ENCODE measurements around the gene XRN2. TPM values are rescaled to one million over a fixed set of nuclear protein-coding genes. Genes with fewer than 3 reads are reported as not detected.
"Not testable (repeated sequence)": the region's sequence is repeated elsewhere in the genome, so short reads cannot be mapped to it uniquely, and the experiment has no call there.

The XRN2 gene
- total RNA-seq, 4 donors from 2014 or later, result 25.2 to 61.2 (median 47.1) TPM

- intact Hi-C loops (cut with DNase I), result no loop called here
- no peaks in the 10 kb centered on the region for H3K27me3 ChIP-seq
- no peak overlapping the region for H3K4me3 ChIP-seq
- DNase-seq, result no peak
- H3K9me3 ChIP-seq, result no peaks in the 10 kb centered on the region
- H3K4me1 ChIP-seq, result no peaks in the 10 kb centered on the region
- peaks cover 0 to 93% (median 12%) of the 10 kb centered on the region in 3 donors for H3K36me3 ChIP-seq
- no peak for TF ChIP-seq POLR2A (IDR thresholded peaks at IDR 0.05)
- TF ChIP-seq CTCF (IDR thresholded peaks at IDR 0.05), result no peak
- H3K27ac ChIP-seq, result no peak overlapping the region
- WGBS, 2 donors, result 98 to 99% methylated on average over 3 of the region's 3 CpGs
Observed at GRCh38 chr20:21365771-21366170, 62.6 kb downstream of the XRN2 start.

- DNase-seq, H3K27ac ChIP-seq: not testable (repeated sequence)
Observed at GRCh38 chr20:21366273-21366672, 63.1 kb downstream of the XRN2 start.

GRCh38 chr20:21368791-21369190 lies 65.7 kb downstream of the XRN2 start:
- H3K9me3 ChIP-seq, result no peaks in the 10 kb centered on the region
- no peak for DNase-seq
- H3K4me3 ChIP-seq, result no peak overlapping the region
- 45 to 48% methylated on average over 2 of the region's 2 CpGs for WGBS, 2 donors
- no peaks in the 10 kb centered on the region for H3K4me1 ChIP-seq
- no peak for TF ChIP-seq CTCF (IDR thresholded peaks at IDR 0.05)
- intact Hi-C loops (cut with DNase I), result no loop called here
- no peaks in the 10 kb centered on the region for H3K27me3 ChIP-seq
- H3K27ac ChIP-seq, result no peak overlapping the region
- peaks cover 4 to 70% (median 8%) of the 10 kb centered on the region in 3 donors for H3K36me3 ChIP-seq

More at GRCh38 chr20:21366273-21366672, 63.1 kb downstream of the XRN2 start:
- peaks cover under 1 to 91% (median 12%) of the 10 kb centered on the region in 3 donors for H3K36me3 ChIP-seq
- 81 to 90% methylated on average over 9 of the region's 9 CpGs for WGBS, 2 donors
- H3K4me1 ChIP-seq; H3K27me3 ChIP-seq; intact Hi-C loops (cut with DNase I); H3K4me3 ChIP-seq; H3K9me3 ChIP-seq: not testable (repeated sequence)

GRCh38 chr20:21371193-21371592 lies 68.1 kb downstream of the XRN2 start:
- H3K9me3 ChIP-seq, result no peaks in the 10 kb centered on the region
- TF ChIP-seq POLR2A (IDR thresholded peaks at IDR 0.05), result no peak
- TF ChIP-seq CTCF (IDR thresholded peaks at IDR 0.05), result no peak
- H3K36me3 ChIP-seq, result peaks cover 4 to 55% (median 7%) of the 10 kb centered on the region in 3 donors
- intact Hi-C loops (cut with DNase I), result no loop called here
- DNase-seq, result no peak
- no peaks in the 10 kb centered on the region for H3K4me1 ChIP-seq
- no peak overlapping the region for H3K27ac ChIP-seq
- no peak overlapping the region for H3K4me3 ChIP-seq
- WGBS, 2 donors, result 86 to 92% methylated on average over 1 of the region's 1 CpG
- H3K27me3 ChIP-seq, result no peaks in the 10 kb centered on the region

- no peak for DNase-seq
- WGBS, 2 donors, result 58 to 83% methylated on average over 2 of the region's 2 CpGs
- Histone ChIP-seq H3K27me3 (no peaks in the 10 kb centered on the region), H3K36me3 (peaks cover 0 to 52% (median 4%) of the 10 kb centered on the region in 3 donors), H3K4me1 (no peaks in the 10 kb centered on the region), H3K4me3 (no peak overlapping the region), H3K9me3 (no peaks in the 10 kb centered on the region), H3K27ac (no peak overlapping the region)
- intact Hi-C loops (cut with DNase I), result no loop called here
- TF ChIP-seq POLR2A (IDR thresholded peaks at IDR 0.05) (no peak), CTCF (IDR thresholded peaks at IDR 0.05) (no peak)
Observed at GRCh38 chr20:21372016-21372415, 68.9 kb downstream of the XRN2 start.

- intact Hi-C loops (cut with DNase I), result no loop called here
- Histone ChIP-seq H3K4me3 (no peak overlapping the region), H3K27me3 (no peaks in the 10 kb centered on the region), H3K27ac (no peak overlapping the region), H3K9me3 (no peaks in the 10 kb centered on the region), H3K4me1 (no peaks in the 10 kb centered on the region), H3K36me3 (peaks cover 0 to 52% (median 4%) of the 10 kb centered on the region in 3 donors)
- WGBS, 2 donors, result 38 to 57% methylated on average over 1 of the region's 1 CpG
- TF ChIP-seq POLR2A (IDR thresholded peaks at IDR 0.05), result no peak
- TF ChIP-seq CTCF (IDR thresholded peaks at IDR 0.05), result no peak
- no peak for DNase-seq
Observed at GRCh38 chr20:21373436-21373835, 70.3 kb downstream of the XRN2 start.

Measured in esophagus squamous epithelium (tissue), 5 donors.